Mesendoderm (in vitro differentiated cells): ENCODE data around the gene LRP3.

Source experiments
- DNase-seq: peaks from one replicate; pipeline ENCODE4 v3.0.0; 2013
- H2AK5ac ChIP-seq: 2 replicates; pipeline ENCODE4 v1.6.1; 2013; ENCODE audit warnings: low read length, inconsistent platforms
- H2BK120ac ChIP-seq: 2 replicates; pipeline ENCODE4 v1.6.1; 2013; ENCODE audit warnings: low read depth, mild to moderate bottlenecking, low read length, moderate library complexity, mixed read lengths
- H2BK15ac ChIP-seq: replicated peaks from 2 replicates; pipeline ENCODE4 v1.6.1; 2013; ENCODE audit warnings: low read depth, mild to moderate bottlenecking, moderate library complexity
- H2BK5ac ChIP-seq: 2 replicates; pipeline ENCODE4 v1.6.1; 2013; ENCODE audit warnings: low read length, inconsistent platforms
- H3K18ac ChIP-seq: 2 replicates; pipeline ENCODE4 v1.6.1; 2013; ENCODE audit warnings: mild to moderate bottlenecking, low read length, mixed read lengths
- H3K23ac ChIP-seq: one replicate; pipeline ENCODE4 v1.6.1; 2013; ENCODE audit warnings: low read length
- H3K27ac ChIP-seq: 2 replicates; pipeline ENCODE4 v1.5.1; 2013; ENCODE audit warnings: low read depth, mild to moderate bottlenecking, inconsistent platforms, low read length, moderate library complexity
- H3K27me3 ChIP-seq: 2 replicates; pipeline ENCODE4 v1.6.1; 2013; ENCODE audit warnings: low read length, control low read depth, mild to moderate bottlenecking, inconsistent platforms; ENCODE audit not compliant: insufficient read depth, poor library complexity
- H3K36me3 ChIP-seq: 2 replicates; pipeline ENCODE4 v1.6.1; 2013; ENCODE audit warnings: low read length, inconsistent platforms; ENCODE audit not compliant: control insufficient read depth, insufficient read depth
- H3K4ac ChIP-seq: one replicate; pipeline ENCODE4 v1.6.1; 2013; ENCODE audit warnings: low read depth, mild to moderate bottlenecking, low read length, moderate library complexity
- H3K4me1 ChIP-seq: 2 replicates; pipeline ENCODE4 v1.6.1; 2013; ENCODE audit warnings: low read depth, low read length, inconsistent platforms; ENCODE audit not compliant: control insufficient read depth
- H3K4me2 ChIP-seq: 2 replicates; pipeline ENCODE4 v1.6.1; 2013; ENCODE audit warnings: low read length
- H3K4me3 ChIP-seq: 2 replicates; pipeline ENCODE4 v1.5.1; 2013; ENCODE audit warnings: mild to moderate bottlenecking, low read length
- H3K56ac ChIP-seq: one replicate; pipeline ENCODE4 v1.6.1; 2013; ENCODE audit warnings: low read length
- H3K79me1 ChIP-seq: 2 replicates; pipeline ENCODE4 v1.6.1; 2013; ENCODE audit warnings: low read length, inconsistent platforms
- H3K79me2 ChIP-seq: 2 replicates; pipeline ENCODE4 v1.6.1; 2013; ENCODE audit warnings: mild to moderate bottlenecking, low read length; ENCODE audit not compliant: control insufficient read depth, insufficient read depth
- H3K9ac ChIP-seq: 2 replicates; pipeline ENCODE4 v1.6.1; 2013; ENCODE audit warnings: low read length, inconsistent platforms
- H4K5ac ChIP-seq: one replicate; pipeline ENCODE4 v1.6.1; 2013; ENCODE audit warnings: low read length
- H4K8ac ChIP-seq: one replicate; pipeline ENCODE4 v1.6.1; 2013; ENCODE audit warnings: low read depth, mild to moderate bottlenecking, control low read depth, low read length, moderate library complexity
- WGBS: extraction: QIAGEN DNeasy Blood & Tissue Kit; methylation state at CpG from one replicate; pipeline ENCODE4 v1.1.7; 2013; ENCODE audit warnings: low lambda C conversion rate, missing lambda C conversion rate; ENCODE audit not compliant: insufficient coverage; ENCODE audit errors: extremely low coverage; 5-methylcytosine and 5-hydroxymethylcytosine counted together

The LRP3 gene

DNA sequence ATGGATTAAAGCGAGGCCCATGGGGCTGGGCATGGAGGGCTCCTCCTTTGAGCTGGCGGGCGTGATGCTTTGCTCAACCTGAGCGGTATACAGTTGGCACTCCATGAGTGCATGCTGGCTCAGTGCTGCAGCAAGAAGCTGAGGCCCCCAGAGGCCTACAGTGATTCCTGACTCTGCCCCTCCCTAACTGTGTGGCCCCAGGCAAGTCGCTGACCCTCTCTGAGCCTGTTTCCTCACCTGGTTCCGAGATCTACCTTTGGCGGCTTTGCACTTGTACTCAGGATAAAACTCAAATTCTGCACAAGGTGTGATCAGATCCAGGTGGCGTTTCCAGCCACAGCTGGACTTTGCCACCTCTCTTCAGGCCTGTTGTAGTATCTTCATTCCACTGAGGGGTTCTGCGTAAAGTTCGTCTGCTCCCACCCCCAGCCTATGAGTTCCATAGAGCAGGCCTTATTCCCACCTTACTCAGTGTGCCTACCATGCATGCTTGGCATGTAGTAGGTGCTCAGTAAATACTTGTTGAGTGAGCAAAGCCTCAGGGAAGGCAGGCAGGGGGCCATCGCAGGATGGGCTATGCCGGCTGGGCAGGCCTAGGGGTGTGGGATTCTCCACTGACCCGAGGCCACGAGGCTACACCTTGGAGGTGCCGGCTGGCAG is 7.9 kb downstream of the LRP3 start:
- Histone ChIP-seq H3K79me1 (no peaks in the 10 kb centered on the region), H2BK5ac (no peak overlapping the region), H4K5ac (no peak overlapping the region), H3K4me3 (no peak overlapping the region), H3K4me1 (no peaks in the 10 kb centered on the region), H3K79me2 (no peaks in the 10 kb centered on the region), H2AK5ac (no peak overlapping the region), H3K18ac (no peak overlapping the region), H3K36me3 (peaks cover 2% of the 10 kb centered on the region), H4K8ac (no peak overlapping the region), H3K27ac (no peak overlapping the region), H2BK120ac (no peak overlapping the region), H3K23ac (no peak overlapping the region), H3K4me2 (no peak overlapping the region), H3K27me3 (no peaks in the 10 kb centered on the region), H3K56ac (no peak overlapping the region), H2BK15ac (no peak overlapping the region), H3K9ac (no peak overlapping the region), H3K4ac (no peak overlapping the region)
- no peak for DNase-seq
- no CpG with 5 or more reads among the region's 15 CpGs for WGBS

GRCh38 chr19:33202546-33203507 is 8.7 kb downstream of the LRP3 start:
- Histone ChIP-seq H3K56ac (no peak overlapping the region), H3K18ac (no peak overlapping the region), H3K4me1 (no peaks in the 10 kb centered on the region), H3K4me2 (no peak overlapping the region), H2BK5ac (no peak overlapping the region), H3K79me1 (no peaks in the 10 kb centered on the region), H2AK5ac (no peak overlapping the region), H2BK15ac (no peak overlapping the region), H3K27me3 (no peaks in the 10 kb centered on the region), H3K27ac (no peak overlapping the region), H3K36me3 (peaks cover 2% of the 10 kb centered on the region), H4K8ac (no peak overlapping the region), H4K5ac (no peak overlapping the region), H3K79me2 (no peaks in the 10 kb centered on the region), H3K9ac (no peak overlapping the region), H3K23ac (no peak overlapping the region), H3K4ac (no peak overlapping the region), H2BK120ac (no peak overlapping the region), H3K4me3 (no peak overlapping the region)
- no peak for DNase-seq
- no CpG with 5 or more reads among the region's 27 CpGs for WGBS

GRCh38 chr19:33203529-33203928 is 9.4 kb downstream of the LRP3 start:
- Histone ChIP-seq H3K4me2 (no peak overlapping the region), H3K27ac (no peak overlapping the region), H2AK5ac (no peak overlapping the region), H3K18ac (no peak overlapping the region), H4K5ac (no peak overlapping the region), H2BK5ac (no peak overlapping the region), H2BK120ac (no peak overlapping the region), H3K27me3 (no peaks in the 10 kb centered on the region), H3K79me2 (no peaks in the 10 kb centered on the region), H3K9ac (no peak overlapping the region), H3K4me3 (no peak overlapping the region), H3K79me1 (no peaks in the 10 kb centered on the region), H2BK15ac (no peak overlapping the region), H3K4me1 (no peaks in the 10 kb centered on the region), H3K56ac (no peak overlapping the region), H3K23ac (no peak overlapping the region), H4K8ac (no peak overlapping the region), H3K4ac (no peak overlapping the region), H3K36me3 (peaks cover 2% of the 10 kb centered on the region)
- WGBS = no CpG with 5 or more reads among the region's 6 CpGs
- no peak for DNase-seq

- H3K27me3 ChIP-seq = no peaks in the 10 kb centered on the region
- no peak overlapping the region for H3K4me2 ChIP-seq
- WGBS = no CpG with 5 or more reads among the region's 32 CpGs
Measured at GRCh38 chr19:33204136-33204973, 10.2 kb downstream of the LRP3 start.

DNA sequence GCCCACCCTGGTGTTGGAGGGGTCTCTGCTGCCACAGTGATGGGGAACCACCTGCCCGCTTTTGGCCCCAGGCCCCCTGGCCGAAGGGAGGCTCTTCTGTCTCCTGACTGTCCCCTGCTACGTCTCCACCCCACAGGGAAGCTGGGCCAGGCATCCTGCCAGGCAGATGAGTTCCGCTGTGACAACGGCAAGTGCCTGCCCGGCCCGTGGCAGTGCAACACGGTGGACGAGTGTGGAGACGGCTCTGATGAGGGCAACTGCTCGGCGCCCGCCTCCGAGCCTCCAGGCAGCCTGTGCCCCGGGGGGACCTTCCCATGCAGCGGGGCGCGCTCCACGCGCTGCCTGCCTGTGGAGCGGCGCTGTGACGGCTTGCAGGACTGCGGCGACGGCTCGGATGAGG is 11.0 kb downstream of the LRP3 start:
- Histone ChIP-seq H4K5ac (no peak overlapping the region), H3K56ac (no peak overlapping the region), H2BK5ac (no peak overlapping the region), H2BK15ac (no peak overlapping the region), H3K4me2 (no peak overlapping the region), H3K4me3 (no peak overlapping the region), H3K18ac (no peak overlapping the region), H3K27ac (no peak overlapping the region), H3K79me1 (no peaks in the 10 kb centered on the region), H2AK5ac (no peak overlapping the region), H2BK120ac (no peak overlapping the region), H3K9ac (no peak overlapping the region), H3K4me1 (no peaks in the 10 kb centered on the region), H3K23ac (no peak overlapping the region), H3K36me3 (peaks cover 2% of the 10 kb centered on the region), H3K79me2 (no peaks in the 10 kb centered on the region), H3K4ac (no peak overlapping the region), H3K27me3 (no peaks in the 10 kb centered on the region), H4K8ac (no peak overlapping the region)
- WGBS = no CpG with 5 or more reads among the region's 27 CpGs
- no peak for DNase-seq

More at GRCh38 chr19:33204136-33204973, 10.2 kb downstream of the LRP3 start:
- H4K8ac ChIP-seq = no peak overlapping the region
- no peak overlapping the region for H2BK5ac ChIP-seq
- no peak overlapping the region for H2AK5ac ChIP-seq
- H3K4me1 ChIP-seq = no peaks in the 10 kb centered on the region
- H3K4ac ChIP-seq = no peak overlapping the region
- H2BK120ac ChIP-seq = no peak overlapping the region
- peaks cover 2% of the 10 kb centered on the region for H3K36me3 ChIP-seq
- DNase-seq = no peak
- H3K23ac ChIP-seq = no peak overlapping the region
- H3K79me1 ChIP-seq = no peaks in the 10 kb centered on the region
- no peak overlapping the region for H3K56ac ChIP-seq
- H2BK15ac ChIP-seq = no peak overlapping the region
- H3K79me2 ChIP-seq = no peaks in the 10 kb centered on the region
- no peak overlapping the region for H3K18ac ChIP-seq
- no peak overlapping the region for H3K27ac ChIP-seq
- H4K5ac ChIP-seq = no peak overlapping the region
- H3K9ac ChIP-seq = no peak overlapping the region
- no peak overlapping the region for H3K4me3 ChIP-seq
